Activated T-helper 2 cell treated with anti-CD3 and anti-CD28 coated beads, Interferon-gamma antibody, Interleukin-2, Interleukin-4, amounts not matched to agents 10 μg/mL and 5 μg/mL and 100 μg/mL, durations not matched to agents 14 hours and 24 hours and 36 hours (primary cell): Measurements from ENCODE around the gene ITPKB. TPM values are rescaled to one million over a fixed set of nuclear protein-coding genes. Genes with fewer than 3 reads are reported as not detected.
A peak's percentile ranks its signal among the peaks of the same experiment; 100 is the strongest.

ENCODE experiments used
- DNase-seq: peaks from one replicate; pipeline ENCODE4 v3.0.0; 2021; ENCODE audit warnings: low spot score
- H3K27ac Mint-ChIP-seq: one replicate; pipeline ENCODE4 v1.8.0; 2021; ENCODE audit warnings: mixed read lengths
- H3K27me3 Mint-ChIP-seq: one replicate; pipeline ENCODE4 v1.8.0; 2021; ENCODE audit warnings: low read depth, mixed read lengths
- H3K36me3 Mint-ChIP-seq: one replicate; pipeline ENCODE4 v1.8.0; 2021; ENCODE audit warnings: low read depth, mixed read lengths
- H3K4me1 Mint-ChIP-seq: one replicate; pipeline ENCODE4 v1.8.0; 2021; ENCODE audit warnings: low read depth, mixed read lengths
- H3K4me3 Mint-ChIP-seq: one replicate; pipeline ENCODE4 v1.8.0; 2021; ENCODE audit warnings: low read depth, mild to moderate bottlenecking, moderate library complexity, mixed read lengths
- H3K9me3 Mint-ChIP-seq: one replicate; pipeline ENCODE4 v1.8.0; 2021; ENCODE audit warnings: mixed read lengths
- intact Hi-C: fragments of 100-400 bp; cut with micrococcal nuclease; formaldehyde crosslinking; loops from one replicate; pipeline ENCODE4 v1.15.1; 2023
- total RNA-seq: library from RNA; stranded (reverse); gene quantifications from 2 replicates; pipeline ENCODE4 v1.2.3, GENCODE V29; 2022

The ITPKB gene
- total RNA-seq, 1 donor from 2014 or later: 27.6 TPM

DNA sequence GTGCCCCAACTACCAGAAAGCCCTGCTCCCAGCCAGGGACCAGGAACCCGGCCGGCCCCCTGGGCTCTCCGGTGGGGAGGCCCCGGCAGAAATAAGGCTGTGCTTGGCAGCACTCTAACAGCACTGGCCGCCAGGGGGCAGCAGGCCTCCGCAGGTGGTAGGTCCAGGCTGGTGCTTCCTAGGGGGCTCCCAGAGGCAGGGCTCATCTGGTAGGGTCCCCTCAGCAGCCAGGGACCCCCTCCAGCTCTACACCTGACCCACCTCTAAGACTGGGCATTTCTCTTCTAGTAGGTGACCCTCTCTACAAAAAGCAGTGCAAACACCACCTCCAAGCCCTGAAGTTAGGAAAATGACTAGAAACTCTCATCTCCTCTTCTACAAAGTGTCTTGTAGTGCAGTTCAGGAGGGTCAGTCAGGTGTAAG, 104.9 kb downstream of the ITPKB start:
- peaks cover 57% of the 10 kb centered on the region for H3K36me3 Mint-ChIP-seq
- no peak overlapping the region for H3K4me3 Mint-ChIP-seq
- intact Hi-C loops: loop anchor here (1.0 to 2.0 kb wide), 5 partner anchors 21 to 194 kb away; partner anchors contain the start of gene ITPKB
- no peaks in the 10 kb centered on the region for H3K27me3 Mint-ChIP-seq
- H3K27ac Mint-ChIP-seq: no peak overlapping the region
- peaks cover 37% of the 10 kb centered on the region for H3K4me1 Mint-ChIP-seq
- peak; percentile 66 for DNase-seq
- H3K9me3 Mint-ChIP-seq: no peaks in the 10 kb centered on the region

DNA sequence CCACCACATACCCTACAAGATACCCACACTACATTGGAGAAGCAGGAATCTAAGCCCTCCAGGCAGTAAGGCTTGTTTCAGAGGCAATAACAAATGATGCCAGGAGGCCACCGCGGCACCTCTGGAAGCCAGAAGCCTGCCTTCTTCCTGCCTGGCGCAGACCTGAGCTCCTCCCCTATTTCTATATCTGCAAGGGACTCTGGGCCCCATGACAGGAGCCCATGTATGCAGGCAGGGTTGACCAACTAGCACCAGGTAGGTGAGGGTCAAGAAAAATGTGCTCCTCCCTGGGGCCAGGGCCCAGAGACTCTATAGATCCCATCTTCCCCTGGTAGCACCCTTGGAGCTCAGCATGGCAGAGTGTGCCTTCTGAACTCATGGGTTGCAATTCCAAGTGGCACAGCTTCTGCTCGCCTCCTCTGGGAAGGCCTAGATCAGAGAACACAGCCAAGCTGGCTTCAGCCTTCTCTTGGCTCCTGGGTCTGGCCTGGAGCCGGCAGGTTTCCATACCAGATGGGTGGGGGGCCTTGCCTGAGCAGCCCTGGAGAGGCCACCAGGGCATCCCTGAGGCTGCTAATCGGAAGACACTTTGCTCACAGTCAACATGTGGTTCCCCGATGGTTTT, 105.4 kb downstream of the ITPKB start:
- intact Hi-C loops: loop anchor here (1.0 to 2.0 kb wide), 5 partner anchors 21 to 195 kb away; partner anchors contain the start of gene ITPKB
- Mint-ChIP-seq H3K27me3 (no peaks in the 10 kb centered on the region), H3K9me3 (no peaks in the 10 kb centered on the region), H3K4me1 (peaks cover 37% of the 10 kb centered on the region), H3K36me3 (peaks cover 53% of the 10 kb centered on the region), H3K27ac (peak overlapping the region; percentile 54), H3K4me3 (no peak overlapping the region)
- DNase-seq: no peak

DNA sequence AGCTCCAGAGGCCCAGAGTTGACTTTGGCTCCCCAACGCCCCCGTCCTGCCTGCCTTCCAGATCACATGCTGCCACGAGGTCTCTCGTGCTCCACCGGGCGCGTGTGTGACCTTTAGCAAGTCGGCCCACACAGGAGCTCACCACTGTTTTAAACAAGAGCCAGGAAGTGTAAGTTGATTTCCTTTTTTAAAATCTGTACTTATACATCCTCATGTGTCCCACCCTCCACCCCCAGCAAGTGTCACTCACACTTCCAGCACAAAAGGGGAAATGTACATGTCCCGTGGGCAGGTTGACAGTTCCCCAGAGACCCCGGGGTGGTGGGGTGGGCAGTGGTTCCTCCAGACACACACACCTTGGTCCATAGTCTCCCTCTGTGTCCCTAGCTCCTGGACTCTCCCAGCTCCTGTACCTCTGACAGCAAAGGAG, 106.1 kb downstream of the ITPKB start:
- H3K9me3 Mint-ChIP-seq: no peaks in the 10 kb centered on the region
- peak overlapping the region; percentile 54 for H3K27ac Mint-ChIP-seq
- H3K4me3 Mint-ChIP-seq: no peak overlapping the region
- H3K36me3 Mint-ChIP-seq: peaks cover 50% of the 10 kb centered on the region
- no peaks in the 10 kb centered on the region for H3K27me3 Mint-ChIP-seq
- H3K4me1 Mint-ChIP-seq: peaks cover 42% of the 10 kb centered on the region
- intact Hi-C loops: no loop called here
- no peak for DNase-seq

DNA sequence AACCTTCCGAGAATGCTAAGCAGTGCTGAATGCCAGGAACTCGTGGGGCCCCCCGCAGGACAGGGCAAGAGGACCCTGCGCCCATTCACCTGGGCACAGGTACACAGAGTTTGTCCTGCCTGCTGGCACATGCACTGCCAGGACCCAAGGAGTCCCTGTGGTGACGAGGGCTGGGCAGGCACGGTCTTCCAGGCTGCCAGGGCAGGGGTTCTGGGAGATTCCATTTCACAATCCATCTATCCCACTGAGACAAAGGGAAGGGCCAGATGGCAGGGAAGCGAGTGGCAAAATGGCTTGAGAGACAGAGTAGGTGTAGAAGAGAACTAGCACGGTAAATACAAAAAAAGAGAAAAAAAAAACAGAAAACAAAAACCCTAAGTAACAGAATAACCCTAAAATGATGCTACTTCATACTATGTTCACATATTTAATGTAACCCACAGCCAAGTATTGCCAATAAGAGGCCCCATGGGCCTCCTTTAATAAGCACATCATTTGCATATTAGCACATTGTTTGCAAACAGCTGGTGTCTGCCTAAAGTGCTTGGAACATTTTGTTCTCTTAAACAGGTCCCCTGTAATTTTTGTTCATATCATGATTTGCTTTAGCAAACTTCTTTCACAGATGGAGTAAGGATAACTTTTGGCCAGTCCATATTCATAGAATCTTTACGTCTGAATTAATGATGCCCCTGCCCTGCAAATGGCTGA, 106.8 kb downstream of the ITPKB start:
- H3K4me3 Mint-ChIP-seq: no peak overlapping the region
- H3K4me1 Mint-ChIP-seq: peaks cover 49% of the 10 kb centered on the region
- H3K9me3 Mint-ChIP-seq: no peaks in the 10 kb centered on the region
- H3K36me3 Mint-ChIP-seq: peaks cover 50% of the 10 kb centered on the region
- no peak for DNase-seq
- intact Hi-C loops: no loop called here
- H3K27ac Mint-ChIP-seq: peak overlapping the region; percentile 54
- H3K27me3 Mint-ChIP-seq: no peaks in the 10 kb centered on the region

DNA sequence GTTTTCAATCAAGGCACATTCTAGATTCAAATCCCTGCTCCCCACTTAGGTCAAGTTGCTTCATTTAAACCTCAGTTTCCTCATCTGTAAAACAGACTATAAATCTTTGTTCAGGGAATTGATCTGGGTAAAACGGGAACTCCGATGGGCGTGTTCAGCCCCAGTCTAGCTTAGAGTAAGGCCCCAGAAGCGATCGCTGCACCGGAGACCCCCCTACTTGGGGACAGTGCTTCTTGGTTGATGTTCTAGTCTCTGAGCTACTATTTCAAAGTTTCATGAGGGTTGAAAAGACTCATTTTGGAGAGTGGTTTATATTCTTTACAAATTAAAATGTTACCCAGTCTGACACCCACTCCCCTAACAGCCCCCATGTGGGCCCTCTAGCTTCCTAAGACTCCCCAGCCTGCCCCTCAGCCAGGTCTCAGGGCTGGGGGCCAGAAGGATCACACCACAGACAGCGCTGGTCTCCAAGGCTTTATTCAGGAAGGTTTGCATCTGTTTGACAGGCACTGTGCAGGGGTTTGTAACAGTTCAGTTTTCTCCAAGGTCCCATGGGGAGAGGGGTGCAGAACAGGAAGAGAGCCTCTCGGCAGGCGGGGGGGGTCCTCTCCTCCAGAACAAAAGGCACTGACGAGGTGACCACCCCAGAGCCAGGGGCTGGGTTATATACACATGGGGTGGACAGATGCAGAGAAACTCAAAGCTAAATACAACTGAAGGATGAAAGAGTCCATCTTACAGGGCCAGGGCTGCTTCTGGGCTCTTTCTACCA, 107.7 kb downstream of the ITPKB start:
- H3K27ac Mint-ChIP-seq: peak overlapping the region; percentile 49

DNA sequence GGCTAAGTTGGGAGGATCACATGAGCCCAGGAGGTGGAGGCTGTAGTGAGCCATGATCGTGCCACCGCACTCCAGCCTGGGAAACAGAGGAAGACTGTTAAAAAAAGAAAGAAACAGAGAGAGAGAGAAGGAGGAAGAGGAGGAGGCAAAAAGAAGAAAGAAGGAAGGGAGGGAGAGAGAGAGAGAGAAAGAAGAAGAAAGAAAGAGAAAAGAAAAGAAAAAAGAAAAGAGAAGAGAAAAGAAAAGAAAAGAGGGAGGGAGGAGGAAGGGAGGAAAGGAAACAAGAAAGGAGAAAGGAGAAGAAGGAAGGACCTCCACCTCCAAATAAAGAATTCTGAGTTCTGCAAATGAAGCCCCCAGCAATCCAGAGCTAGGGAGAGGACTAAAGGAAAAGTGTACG, 108.5 kb downstream of the ITPKB start:
- Mint-ChIP-seq H3K36me3 (peaks cover 43% of the 10 kb centered on the region), H3K4me1 (peaks cover 58% of the 10 kb centered on the region), H3K27ac (no peak overlapping the region), H3K9me3 (no peaks in the 10 kb centered on the region), H3K27me3 (peaks cover 3% of the 10 kb centered on the region), H3K4me3 (no peak overlapping the region)
- intact Hi-C loops: no loop called here
- DNase-seq: no peak

More for the DNA sequence above, 107.7 kb downstream of the ITPKB start:
- peaks cover 58% of the 10 kb centered on the region for H3K4me1 Mint-ChIP-seq
- no peaks in the 10 kb centered on the region for H3K9me3 Mint-ChIP-seq
- DNase-seq: no peak
- H3K36me3 Mint-ChIP-seq: peaks cover 43% of the 10 kb centered on the region
- no peaks in the 10 kb centered on the region for H3K27me3 Mint-ChIP-seq
- intact Hi-C loops: no loop called here
- no peak overlapping the region for H3K4me3 Mint-ChIP-seq

DNA sequence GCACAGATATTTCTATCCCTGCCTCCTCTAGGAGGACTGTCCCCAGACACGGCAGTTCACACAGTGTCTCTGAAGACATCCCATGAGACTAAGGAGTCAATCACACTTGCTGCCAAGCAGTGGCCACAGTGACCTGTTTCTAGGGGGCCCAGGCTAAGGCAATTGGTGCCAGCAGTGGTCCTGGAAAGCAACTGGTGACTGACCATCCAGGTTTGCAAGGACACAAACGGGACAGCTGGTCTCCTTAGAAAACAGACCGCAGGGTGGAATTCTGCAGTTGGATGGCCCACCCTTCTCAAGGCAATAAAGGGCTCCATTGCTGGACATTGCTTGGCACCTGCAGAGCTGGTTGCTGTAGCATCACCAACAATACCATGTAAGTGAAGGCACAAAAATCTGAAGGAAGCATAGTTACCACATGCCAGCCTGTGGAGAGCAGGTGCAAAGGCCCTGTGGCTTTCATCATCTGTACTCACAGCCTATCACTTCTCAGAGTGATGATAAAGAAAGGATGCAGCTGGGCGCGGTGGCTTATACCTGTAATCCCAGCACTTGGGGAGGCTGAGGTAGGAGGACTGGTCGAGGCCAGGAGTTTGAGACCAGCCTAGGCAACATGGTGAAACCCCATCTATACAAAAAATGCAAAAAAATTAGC, 109.1 kb downstream of the ITPKB start:
- peaks cover 5% of the 10 kb centered on the region for H3K27me3 Mint-ChIP-seq
- no peaks in the 10 kb centered on the region for H3K9me3 Mint-ChIP-seq
- peaks cover 52% of the 10 kb centered on the region for H3K4me1 Mint-ChIP-seq
- H3K4me3 Mint-ChIP-seq: no peak overlapping the region
- no peak overlapping the region for H3K27ac Mint-ChIP-seq
- intact Hi-C loops: loop anchor here (5.0 kb wide), 2 partner anchors 252 to 312 kb away; partner anchors contain the start of gene COQ8A
- peaks cover 38% of the 10 kb centered on the region for H3K36me3 Mint-ChIP-seq
- no peak for DNase-seq

DNA sequence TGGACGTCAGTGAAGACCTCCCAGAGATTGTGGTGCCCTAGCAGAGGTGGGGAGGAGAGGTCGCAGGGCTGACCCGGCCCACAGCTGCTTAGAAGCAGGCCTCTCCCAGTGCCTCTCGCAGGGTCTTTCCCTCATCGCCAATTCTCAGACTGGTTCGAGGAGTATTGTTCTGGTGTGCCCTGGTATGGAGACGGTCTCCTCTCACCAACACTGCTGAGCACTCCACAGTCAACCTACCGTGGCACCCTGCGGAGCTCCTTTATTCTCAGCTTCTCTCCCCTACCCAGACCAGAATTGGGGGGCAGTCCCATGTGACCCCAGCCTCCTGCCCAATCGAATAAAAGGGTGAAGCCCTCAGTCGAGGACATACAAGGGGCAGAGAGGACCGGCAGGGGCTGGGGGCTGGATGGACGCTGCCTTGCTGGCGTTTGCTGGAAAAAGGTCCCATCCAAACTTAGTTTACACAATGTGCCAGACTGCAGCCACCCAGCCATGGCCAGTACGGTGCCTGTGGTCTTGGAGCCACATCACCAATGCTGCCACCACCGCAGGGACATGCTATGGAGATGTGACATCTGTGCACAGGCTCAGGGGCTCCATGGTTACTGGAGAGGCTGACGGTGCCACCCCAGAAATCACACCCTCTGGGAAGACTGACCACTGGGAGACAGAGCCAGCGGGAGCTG, 109.7 kb downstream of the ITPKB start:
- no peak for DNase-seq
- intact Hi-C loops: loop anchor here (5.0 kb wide), 2 partner anchors 253 to 313 kb away; partner anchors contain the start of gene COQ8A

DNA sequence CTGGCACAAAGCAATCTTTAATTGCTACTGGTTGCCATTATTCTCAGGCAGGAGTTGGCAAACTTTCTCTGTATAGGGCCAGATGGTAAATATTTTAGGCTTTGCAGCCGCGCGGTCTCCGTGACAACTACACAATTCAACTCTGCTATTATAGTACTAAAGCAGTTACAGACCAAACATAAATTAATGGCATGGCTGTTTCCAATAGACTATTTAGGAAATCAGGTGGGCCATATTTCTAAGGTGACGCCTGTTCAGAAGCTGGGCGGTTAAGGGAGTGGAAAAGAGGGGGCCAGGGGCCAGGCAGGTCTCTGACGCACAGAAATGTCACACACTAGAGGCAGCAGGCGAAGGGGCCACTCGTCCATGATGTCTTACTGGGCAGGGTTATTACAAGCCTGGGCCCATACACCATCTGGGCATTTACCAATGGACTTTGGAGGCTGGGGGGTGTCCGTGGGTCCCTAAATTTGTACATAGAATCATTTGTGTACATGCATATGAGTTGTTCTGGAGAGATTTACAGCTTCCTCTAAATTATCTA, 110.4 kb downstream of the ITPKB start:
- H3K27ac Mint-ChIP-seq: no peak overlapping the region
- no peak for DNase-seq
- intact Hi-C loops: loop anchor here (5.0 kb wide), 2 partner anchors 254 to 314 kb away; partner anchors contain the start of gene COQ8A

More for the DNA sequence above, 109.7 kb downstream of the ITPKB start:
- Mint-ChIP-seq H3K4me3 (no peak overlapping the region), H3K4me1 (peaks cover 50% of the 10 kb centered on the region), H3K27ac (no peak overlapping the region), H3K27me3 (peaks cover 5% of the 10 kb centered on the region), H3K36me3 (peaks cover 34% of the 10 kb centered on the region), H3K9me3 (no peaks in the 10 kb centered on the region)

DNA sequence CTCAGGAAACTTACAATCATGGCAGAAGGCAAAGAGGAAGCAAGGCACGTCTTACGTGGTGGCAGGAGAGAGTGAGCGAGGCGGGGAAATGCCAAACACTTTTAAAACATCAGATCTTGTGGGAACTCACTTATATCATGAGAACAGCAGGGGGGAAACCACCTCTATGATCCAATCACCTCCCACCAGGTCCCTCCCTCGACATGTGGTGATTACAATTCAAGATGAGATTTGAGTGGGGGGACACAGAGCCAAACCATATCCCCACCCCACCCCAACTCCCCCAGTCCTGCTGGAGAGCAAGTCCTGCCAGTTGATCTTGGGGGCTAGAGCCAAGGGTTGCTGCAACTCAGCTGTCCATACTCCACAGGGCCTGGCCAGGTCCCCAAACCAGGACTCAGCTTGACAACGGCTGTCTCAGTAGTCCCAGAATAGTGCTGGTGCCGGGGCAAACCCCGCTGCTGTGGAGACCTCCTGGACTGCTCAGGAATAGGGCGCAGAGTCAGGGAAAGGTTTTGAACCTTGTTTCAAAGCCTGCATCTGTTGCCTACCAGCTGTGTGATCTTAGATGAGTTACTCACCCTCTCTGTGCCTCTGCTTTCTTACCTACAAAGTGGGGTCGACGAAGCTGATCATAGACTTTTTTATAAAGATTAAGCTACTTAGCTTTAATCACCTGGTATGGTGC, 111.0 kb downstream of the ITPKB start:
- Mint-ChIP-seq H3K36me3 (peaks cover 29% of the 10 kb centered on the region), H3K4me1 (peaks cover 40% of the 10 kb centered on the region), H3K27ac (peak overlapping the region; percentile 56), H3K27me3 (peaks cover 5% of the 10 kb centered on the region), H3K4me3 (no peak overlapping the region), H3K9me3 (no peaks in the 10 kb centered on the region)
- intact Hi-C loops: loop anchor here (2.0 to 5.0 kb wide), 6 partner anchors 35 to 314 kb away; partner anchors contain the start of genes COQ8A and ITPKB
- no peak for DNase-seq

More for the DNA sequence above, 110.4 kb downstream of the ITPKB start:
- Mint-ChIP-seq H3K9me3 (no peaks in the 10 kb centered on the region), H3K4me3 (no peak overlapping the region), H3K27me3 (peaks cover 5% of the 10 kb centered on the region), H3K36me3 (peaks cover 32% of the 10 kb centered on the region), H3K4me1 (peaks cover 46% of the 10 kb centered on the region)

DNA sequence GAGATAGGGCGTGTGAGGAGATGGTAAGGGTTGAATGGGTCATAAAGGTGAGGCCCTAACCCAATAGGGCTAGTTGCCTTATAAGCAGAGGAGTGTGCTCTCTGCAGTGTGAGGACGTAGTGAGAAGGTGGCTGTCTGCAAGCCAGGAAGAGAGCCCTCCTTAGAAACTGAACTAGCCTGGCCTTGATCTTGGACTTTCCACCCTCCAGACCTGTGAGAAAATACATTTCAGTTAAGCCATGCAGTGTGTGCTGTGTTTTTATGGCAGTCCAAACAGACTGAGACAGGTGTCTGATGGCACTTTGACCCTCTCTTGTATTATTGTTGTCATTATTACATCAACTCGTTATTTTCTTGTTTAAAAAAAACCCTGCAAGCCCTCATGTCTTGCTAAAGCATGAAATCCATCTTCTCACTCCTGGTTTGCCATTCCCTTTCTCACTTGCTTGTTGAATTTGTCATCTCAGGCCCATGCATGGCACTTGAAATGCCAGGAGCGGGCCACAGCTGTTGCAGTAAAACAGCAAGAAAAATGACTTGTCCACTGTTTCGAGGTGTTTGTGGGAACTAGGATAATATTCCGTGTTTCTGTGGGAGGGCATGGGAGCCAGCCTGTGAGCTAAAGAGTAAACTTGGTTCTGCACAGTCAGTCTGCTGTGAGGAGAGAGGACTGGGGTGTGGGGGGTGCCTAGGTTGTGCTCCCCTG, 111.9 kb downstream of the ITPKB start:
- Mint-ChIP-seq H3K36me3 (peaks cover 20% of the 10 kb centered on the region), H3K4me1 (peaks cover 33% of the 10 kb centered on the region), H3K4me3 (no peak overlapping the region), H3K27ac (peak overlapping the region; percentile 78), H3K9me3 (no peaks in the 10 kb centered on the region), H3K27me3 (peaks cover 7% of the 10 kb centered on the region)
- intact Hi-C loops: loop anchor here (2.0 to 5.0 kb wide), 6 partner anchors 36 to 315 kb away; partner anchors contain the start of genes COQ8A and ITPKB
- no peak for DNase-seq
